Ishikawa (cell line): ENCODE data around the gene XRCC4.

ENCODE experiments used
- EP300 ChIP-seq: IDR thresholded peaks from 2 replicates; pipeline ENCODE4 v1.6.1; 2012; ENCODE audit warnings: borderline replicate concordance
- RAD21 ChIP-seq: IDR thresholded peaks from 2 replicates; pipeline ENCODE4 v1.6.1; 2012; ENCODE audit warnings: low read depth
- TF ChIP-seq, protein P1 (sequence below): IDR thresholded peaks from 2 replicates; pipeline ENCODE4 v1.6.1; 2012; ENCODE audit warnings: low read depth, mild to moderate bottlenecking

DNA sequence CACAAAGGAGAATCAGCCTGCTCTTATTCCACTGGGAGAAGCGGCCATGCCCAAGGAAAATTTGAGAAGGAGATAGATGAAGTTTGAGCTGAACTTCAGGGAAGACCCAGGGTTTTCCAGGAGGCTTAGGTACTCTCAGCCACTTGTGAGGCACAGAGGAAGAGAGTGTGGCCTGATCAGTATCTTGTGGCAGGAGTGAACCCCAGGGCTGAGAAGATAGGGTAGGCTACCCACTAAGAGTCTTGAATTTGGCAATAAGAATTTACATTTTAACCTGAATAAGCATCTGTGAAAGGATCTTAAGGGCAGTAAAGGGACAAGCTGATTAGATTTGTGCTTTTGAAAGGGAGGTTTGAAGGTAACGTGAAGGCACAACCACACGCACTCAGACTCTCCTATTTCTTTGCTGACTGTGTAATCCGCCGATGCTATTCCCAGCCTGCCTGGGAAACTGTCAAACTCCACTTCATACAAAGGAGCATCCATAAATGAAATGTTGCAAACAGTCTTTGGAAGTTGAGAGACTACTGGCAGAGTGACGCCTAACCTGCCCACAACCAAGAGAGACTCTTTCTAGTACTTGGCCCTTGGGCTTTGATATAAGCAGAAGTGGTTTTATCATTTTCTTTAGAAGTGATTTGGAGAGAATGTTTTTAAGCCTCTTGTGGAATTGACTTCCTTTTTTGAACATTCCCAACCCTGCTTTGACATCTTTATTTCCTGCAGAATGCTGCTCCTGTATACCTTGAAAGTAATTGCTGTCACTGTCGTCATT, 286.0 kb downstream of the XRCC4 start:
- no peak for TF ChIP-seq EP300
- TF ChIP-seq, protein P1, sequence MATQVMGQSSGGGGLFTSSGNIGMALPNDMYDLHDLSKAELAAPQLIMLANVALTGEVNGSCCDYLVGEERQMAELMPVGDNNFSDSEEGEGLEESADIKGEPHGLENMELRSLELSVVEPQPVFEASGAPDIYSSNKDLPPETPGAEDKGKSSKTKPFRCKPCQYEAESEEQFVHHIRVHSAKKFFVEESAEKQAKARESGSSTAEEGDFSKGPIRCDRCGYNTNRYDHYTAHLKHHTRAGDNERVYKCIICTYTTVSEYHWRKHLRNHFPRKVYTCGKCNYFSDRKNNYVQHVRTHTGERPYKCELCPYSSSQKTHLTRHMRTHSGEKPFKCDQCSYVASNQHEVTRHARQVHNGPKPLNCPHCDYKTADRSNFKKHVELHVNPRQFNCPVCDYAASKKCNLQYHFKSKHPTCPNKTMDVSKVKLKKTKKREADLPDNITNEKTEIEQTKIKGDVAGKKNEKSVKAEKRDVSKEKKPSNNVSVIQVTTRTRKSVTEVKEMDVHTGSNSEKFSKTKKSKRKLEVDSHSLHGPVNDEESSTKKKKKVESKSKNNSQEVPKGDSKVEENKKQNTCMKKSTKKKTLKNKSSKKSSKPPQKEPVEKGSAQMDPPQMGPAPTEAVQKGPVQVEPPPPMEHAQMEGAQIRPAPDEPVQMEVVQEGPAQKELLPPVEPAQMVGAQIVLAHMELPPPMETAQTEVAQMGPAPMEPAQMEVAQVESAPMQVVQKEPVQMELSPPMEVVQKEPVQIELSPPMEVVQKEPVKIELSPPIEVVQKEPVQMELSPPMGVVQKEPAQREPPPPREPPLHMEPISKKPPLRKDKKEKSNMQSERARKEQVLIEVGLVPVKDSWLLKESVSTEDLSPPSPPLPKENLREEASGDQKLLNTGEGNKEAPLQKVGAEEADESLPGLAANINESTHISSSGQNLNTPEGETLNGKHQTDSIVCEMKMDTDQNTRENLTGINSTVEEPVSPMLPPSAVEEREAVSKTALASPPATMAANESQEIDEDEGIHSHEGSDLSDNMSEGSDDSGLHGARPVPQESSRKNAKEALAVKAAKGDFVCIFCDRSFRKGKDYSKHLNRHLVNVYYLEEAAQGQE = no peak
- no peak for TF ChIP-seq RAD21
